ENCODE results near the gene ENPP3.
"Not testable (repeated sequence)": the region's sequence is repeated elsewhere in the genome, so short reads cannot be mapped to it uniquely, and the experiment has no call there.

ENPP3 gene

GRCh38 chr6:131749023-131749422 lies 111.9 kb downstream of the ENPP3 start:
- Histone ChIP-seq H3K4me3 (ENCODE audit: low read depth, low read length) (no peak overlapping the region), H3K27ac (ENCODE audit: extremely low read depth, low read depth, low read length) (no peak overlapping the region), H3K4me1 (ENCODE audit: control insufficient read depth, insufficient read depth, low read length) (peaks cover 10% of the 10 kb centered on the region), H3K9me3 (ENCODE audit: control insufficient read depth, insufficient read depth, low read depth, low read length) (no peaks in the 10 kb centered on the region), H3K36me3 (ENCODE audit: control insufficient read depth in 2 of 2, insufficient read depth in 1 of 2, low read length in 2 of 2) (no peaks in the 10 kb centered on the region)
- CTCF ChIA-PET, result no interaction called here
- POLR2A ChIA-PET, result no interaction called here
- TF ChIP-seq ZNF114 (tag by site-specific recombination; IDR thresholded peaks at IDR 0.05) (no peak), ZNF776 (tag by site-specific recombination; IDR thresholded peaks at IDR 0.05; ENCODE audit: borderline replicate concordance) (no peak), BCL11A (tag by site-specific recombination; IDR thresholded peaks at IDR 0.05; ENCODE audit: low read depth) (no peak), ZNF580 (tag by site-specific recombination; IDR thresholded peaks at IDR 0.05) (no peak), ZNF830 (tag by site-specific recombination; IDR thresholded peaks at IDR 0.05; ENCODE audit: low read depth) (no peak)
- TF ChIP-seq, protein P1, sequence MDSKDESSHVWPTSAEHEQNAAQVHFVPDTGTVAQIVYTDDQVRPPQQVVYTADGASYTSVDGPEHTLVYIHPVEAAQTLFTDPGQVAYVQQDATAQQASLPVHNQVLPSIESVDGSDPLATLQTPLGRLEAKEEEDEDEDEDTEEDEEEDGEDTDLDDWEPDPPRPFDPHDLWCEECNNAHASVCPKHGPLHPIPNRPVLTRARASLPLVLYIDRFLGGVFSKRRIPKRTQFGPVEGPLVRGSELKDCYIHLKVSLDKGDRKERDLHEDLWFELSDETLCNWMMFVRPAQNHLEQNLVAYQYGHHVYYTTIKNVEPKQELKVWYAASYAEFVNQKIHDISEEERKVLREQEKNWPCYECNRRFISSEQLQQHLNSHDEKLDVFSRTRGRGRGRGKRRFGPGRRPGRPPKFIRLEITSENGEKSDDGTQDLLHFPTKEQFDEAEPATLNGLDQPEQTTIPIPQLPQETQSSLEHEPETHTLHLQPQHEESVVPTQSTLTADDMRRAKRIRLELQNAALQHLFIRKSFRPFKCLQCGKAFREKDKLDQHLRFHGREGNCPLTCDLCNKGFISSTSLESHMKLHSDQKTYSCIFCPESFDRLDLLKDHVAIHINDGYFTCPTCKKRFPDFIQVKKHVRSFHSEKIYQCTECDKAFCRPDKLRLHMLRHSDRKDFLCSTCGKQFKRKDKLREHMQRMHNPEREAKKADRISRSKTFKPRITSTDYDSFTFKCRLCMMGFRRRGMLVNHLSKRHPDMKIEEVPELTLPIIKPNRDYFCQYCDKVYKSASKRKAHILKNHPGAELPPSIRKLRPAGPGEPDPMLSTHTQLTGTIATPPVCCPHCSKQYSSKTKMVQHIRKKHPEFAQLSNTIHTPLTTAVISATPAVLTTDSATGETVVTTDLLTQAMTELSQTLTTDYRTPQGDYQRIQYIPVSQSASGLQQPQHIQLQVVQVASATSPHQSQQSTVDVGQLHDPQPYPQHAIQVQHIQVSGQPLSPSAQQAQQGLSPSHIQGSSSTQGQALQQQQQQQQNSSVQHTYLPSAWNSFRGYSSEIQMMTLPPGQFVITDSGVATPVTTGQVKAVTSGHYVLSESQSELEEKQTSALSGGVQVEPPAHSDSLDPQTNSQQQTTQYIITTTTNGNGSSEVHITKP (tag by site-specific recombination; IDR thresholded peaks at IDR 0.05), result no peak

GRCh38 chr6:131751012-131751715 lies 114.1 kb downstream of the ENPP3 start:
- H3K27ac ChIP-seq (ENCODE audit: extremely low read depth, low read depth, low read length); POLR2A ChIA-PET; H3K4me3 ChIP-seq (ENCODE audit: low read depth, low read length); H3K9me3 ChIP-seq (ENCODE audit: control insufficient read depth, insufficient read depth, low read depth, low read length); H3K4me1 ChIP-seq (ENCODE audit: control insufficient read depth, insufficient read depth, low read length); CTCF ChIA-PET; H3K36me3 ChIP-seq (ENCODE audit: control insufficient read depth in 2 of 2, insufficient read depth in 1 of 2, low read length in 2 of 2): not testable (repeated sequence)
- TF ChIP-seq ZNF654 (tag by site-specific recombination; IDR thresholded peaks at IDR 0.05; ENCODE audit: low read depth) (peak; percentile 21; the same call in 1 of the 2 replicates), ZNF426 (tag by site-specific recombination; IDR thresholded peaks at IDR 0.05) (peak; percentile 74), ZNF664 (tag by site-specific recombination; IDR thresholded peaks at IDR 0.05) (peak; percentile 43; the same call in 1 of the 2 replicates), ZNF394 (tag by site-specific recombination; IDR thresholded peaks at IDR 0.05; ENCODE audit: borderline replicate concordance) (peak; percentile 89), ZNF266 (tag by site-specific recombination; IDR thresholded peaks at IDR 0.05; ENCODE audit: low read depth) (peak; percentile 37; the same call in 1 of the 2 replicates), ZBTB11 (tag by site-specific recombination; conservative IDR thresholded peaks at IDR 0.05; ENCODE audit: low read depth) (peak; percentile 62), ZBTB8A (tag by site-specific recombination; IDR thresholded peaks at IDR 0.05) (peak; percentile 48), ZNF202 (tag by site-specific recombination; IDR thresholded peaks at IDR 0.05; ENCODE audit: borderline replicate concordance) (peak; percentile 67; the same call in 1 of the 2 replicates), ZNF529 (tag by site-specific recombination; IDR thresholded peaks at IDR 0.05; ENCODE audit: insufficient replicate concordance) (peak; percentile 14), ZNF560 (tag by site-specific recombination; IDR thresholded peaks at IDR 0.05; ENCODE audit: borderline replicate concordance) (0 out of 2 replicates have a peak, but pooled peaks have one; percentile 35), ZNF555 (tag by site-specific recombination; conservative IDR thresholded peaks at IDR 0.05) (peak; percentile 70), ZNF138 (tag by site-specific recombination; IDR thresholded peaks at IDR 0.05; ENCODE audit: borderline replicate concordance) (0 out of 2 replicates have a peak, but pooled peaks have one; percentile 22), ZNF510 (tag by site-specific recombination; IDR thresholded peaks at IDR 0.05; ENCODE audit: insufficient replicate concordance) (peak; percentile 61), ZNF558 (tag by site-specific recombination; IDR thresholded peaks at IDR 0.05) (0 out of 2 replicates have a peak, but pooled peaks have one; percentile 39), ZNF404 (tag by site-specific recombination; IDR thresholded peaks at IDR 0.05) (0 out of 2 replicates have a peak, but pooled peaks have one; percentile 29)
- TF ChIP-seq, protein P2, sequence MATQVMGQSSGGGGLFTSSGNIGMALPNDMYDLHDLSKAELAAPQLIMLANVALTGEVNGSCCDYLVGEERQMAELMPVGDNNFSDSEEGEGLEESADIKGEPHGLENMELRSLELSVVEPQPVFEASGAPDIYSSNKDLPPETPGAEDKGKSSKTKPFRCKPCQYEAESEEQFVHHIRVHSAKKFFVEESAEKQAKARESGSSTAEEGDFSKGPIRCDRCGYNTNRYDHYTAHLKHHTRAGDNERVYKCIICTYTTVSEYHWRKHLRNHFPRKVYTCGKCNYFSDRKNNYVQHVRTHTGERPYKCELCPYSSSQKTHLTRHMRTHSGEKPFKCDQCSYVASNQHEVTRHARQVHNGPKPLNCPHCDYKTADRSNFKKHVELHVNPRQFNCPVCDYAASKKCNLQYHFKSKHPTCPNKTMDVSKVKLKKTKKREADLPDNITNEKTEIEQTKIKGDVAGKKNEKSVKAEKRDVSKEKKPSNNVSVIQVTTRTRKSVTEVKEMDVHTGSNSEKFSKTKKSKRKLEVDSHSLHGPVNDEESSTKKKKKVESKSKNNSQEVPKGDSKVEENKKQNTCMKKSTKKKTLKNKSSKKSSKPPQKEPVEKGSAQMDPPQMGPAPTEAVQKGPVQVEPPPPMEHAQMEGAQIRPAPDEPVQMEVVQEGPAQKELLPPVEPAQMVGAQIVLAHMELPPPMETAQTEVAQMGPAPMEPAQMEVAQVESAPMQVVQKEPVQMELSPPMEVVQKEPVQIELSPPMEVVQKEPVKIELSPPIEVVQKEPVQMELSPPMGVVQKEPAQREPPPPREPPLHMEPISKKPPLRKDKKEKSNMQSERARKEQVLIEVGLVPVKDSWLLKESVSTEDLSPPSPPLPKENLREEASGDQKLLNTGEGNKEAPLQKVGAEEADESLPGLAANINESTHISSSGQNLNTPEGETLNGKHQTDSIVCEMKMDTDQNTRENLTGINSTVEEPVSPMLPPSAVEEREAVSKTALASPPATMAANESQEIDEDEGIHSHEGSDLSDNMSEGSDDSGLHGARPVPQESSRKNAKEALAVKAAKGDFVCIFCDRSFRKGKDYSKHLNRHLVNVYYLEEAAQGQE (tag by site-specific recombination; IDR thresholded peaks at IDR 0.05), result peak; percentile 51; the same call in 1 of the 2 replicates
